Common myeloid progenitor, CD34-positive (primary cell): ENCODE measurements around the gene HOXA2.

Experiments
- CTCF ChIA-PET: fragments of 350-600 bp; sonication (Branson Sonifier 250); formaldehyde crosslinking; loops from one replicate; lab custom pipeline; 2021; ENCODE audit warnings: antibody characterized with exemption; lab: Charles Lee
- POLR2A ChIA-PET: fragments of 350-600 bp; sonication (Branson Sonifier 250); formaldehyde crosslinking; loops from one replicate; lab custom pipeline; 2021; ENCODE audit warnings: antibody characterized with exemption; lab: Charles Lee
- DNase-seq, 3 donors: peaks; one replicate each; pipeline versions ENCODE4 v3.0.0 to v3.0.0-alpha.2; 2013
- H3K27ac ChIP-seq, 2 experiments: 1 replicate in 1 of 2; 2 replicates in 1 of 2; pipeline ENCODE4 v1.7.0; 2013; ENCODE audit warnings: inconsistent platforms in 2 of 2, low read length in 2 of 2, mild to moderate bottlenecking in 2 of 2, low read depth in 1 of 2, moderate library complexity in 1 of 2; ENCODE audit not compliant: severe bottlenecking in 2 of 2, insufficient read depth in 1 of 2, poor library complexity in 1 of 2
- H3K27me3 ChIP-seq, 5 experiments: replicated peaks in 2 of 5; 1 replicate in 3 of 5; 2 replicates in 2 of 5; pipeline versions ENCODE4 v1.6.1 to v1.7.0; 2013; ENCODE audit warnings: low read length in 4 of 5, mild to moderate bottlenecking in 2 of 5, moderate library complexity in 2 of 5, inconsistent platforms in 1 of 5; ENCODE audit not compliant: insufficient read depth in 5 of 5, control insufficient read depth in 4 of 5
- H3K36me3 ChIP-seq, 4 experiments: 1 replicate in 2 of 4; 2 replicates in 2 of 4; pipeline versions ENCODE4 v1.6.1 to v1.7.0; 2013; ENCODE audit warnings: low read length in 3 of 4, control low read depth in 1 of 4, mild to moderate bottlenecking in 1 of 4; ENCODE audit not compliant: control insufficient read depth in 4 of 4, insufficient read depth in 4 of 4
- H3K4me1 ChIP-seq, 4 experiments: 1 replicate in 3 of 4; 2 replicates in 1 of 4; pipeline versions ENCODE4 v1.6.1 to v1.7.1; 2013; ENCODE audit warnings: low read length in 3 of 4, mild to moderate bottlenecking in 3 of 4, control low read depth in 1 of 4, inconsistent platforms in 1 of 4, moderate library complexity in 1 of 4; ENCODE audit not compliant: control insufficient read depth in 4 of 4, insufficient read depth in 4 of 4; ENCODE audit errors: control extremely low read depth in 1 of 4
- H3K4me3 ChIP-seq, 7 experiments: 1 replicate in 4 of 7; 2 replicates in 3 of 7; pipeline versions ENCODE4 v1.5.1 to v1.7.0; 2013; ENCODE audit warnings: mild to moderate bottlenecking in 7 of 7, low read length in 6 of 7, moderate library complexity in 6 of 7, inconsistent platforms in 2 of 7, low read depth in 2 of 7, control low read depth in 1 of 7; ENCODE audit not compliant: insufficient read depth in 4 of 7, control insufficient read depth in 1 of 7; ENCODE audit errors: extremely low read depth in 1 of 7
- H3K9me3 ChIP-seq, 5 experiments: 1 replicate in 4 of 5; 2 replicates in 1 of 5; pipeline versions ENCODE4 v1.6.1 to v1.7.1; 2013; ENCODE audit warnings: low read length in 4 of 5, mild to moderate bottlenecking in 2 of 5, inconsistent platforms in 1 of 5, low read depth in 1 of 5, moderate library complexity in 1 of 5; ENCODE audit not compliant: control insufficient read depth in 4 of 5, insufficient read depth in 2 of 5; ENCODE audit errors: control extremely low read depth in 1 of 5
- WGBS: methylation state at CpG from one replicate; pipeline ENCODE4 v1.1.5; 2013; ENCODE audit not compliant: insufficient coverage; 5-methylcytosine and 5-hydroxymethylcytosine counted together

HOXA2 gene

GRCh38 chr7:27113991-27114769 lies 11.7 kb upstream of the HOXA2 start:
- WGBS: 92% methylated on average over 12 of the region's 26 CpGs
- Histone ChIP-seq H3K27me3 (no peaks in the 10 kb centered on the region), H3K9me3 (no peaks in the 10 kb centered on the region), H3K4me3 (no peak overlapping the region), H3K27ac (no peak overlapping the region), H3K4me1 (no peaks in the 10 kb centered on the region), H3K36me3 (peaks cover 7 to 78% (median 64%) of the 10 kb centered on the region in 4 experiments)
- CTCF ChIA-PET: no interaction called here
- DNase-seq: no peak
- POLR2A ChIA-PET: no interaction called here

- Histone ChIP-seq H3K4me3 (no peak overlapping the region), H3K36me3 (peaks cover 7 to 76% (median 63%) of the 10 kb centered on the region in 4 experiments), H3K9me3 (no peaks in the 10 kb centered on the region), H3K4me1 (no peaks in the 10 kb centered on the region), H3K27me3 (no peaks in the 10 kb centered on the region), H3K27ac (no peak overlapping the region)
- POLR2A ChIA-PET: interaction anchor here (0.7 kb wide), 1 partner anchor 31 kb away, joined by 3 read pairs; no protein-coding TSS in a partner anchor
- WGBS: 92% methylated on average over 30 of the region's 57 CpGs
- no peak for DNase-seq
- CTCF ChIA-PET: no interaction called here
Observed at GRCh38 chr7:27112955-27113949, 10.8 kb upstream of the HOXA2 start.

GRCh38 chr7:27112361-27112760 lies 9.9 kb upstream of the HOXA2 start:
- H3K4me1 ChIP-seq: no peaks in the 10 kb centered on the region
- POLR2A ChIA-PET: interaction anchor here (0.7 kb wide), 1 partner anchor 32 kb away, joined by 3 read pairs; no protein-coding TSS in a partner anchor
- no peaks in the 10 kb centered on the region for H3K9me3 ChIP-seq
- no peaks in the 10 kb centered on the region for H3K27me3 ChIP-seq
- no peak overlapping the region for H3K27ac ChIP-seq
- no peak overlapping the region for H3K4me3 ChIP-seq
- 88% methylated on average over 1 of the region's 4 CpGs for WGBS
- CTCF ChIA-PET: no interaction called here
- peaks cover 9 to 76% (median 61%) of the 10 kb centered on the region in 4 experiments for H3K36me3 ChIP-seq
- DNase-seq: no peak

- Histone ChIP-seq H3K9me3 (no peaks in the 10 kb centered on the region), H3K27me3 (no peaks in the 10 kb centered on the region), H3K27ac (no peak overlapping the region), H3K4me3 (no peak overlapping the region), H3K4me1 (no peaks in the 10 kb centered on the region), H3K36me3 (peaks cover 9 to 71% (median 57%) of the 10 kb centered on the region in 4 experiments)
- POLR2A ChIA-PET: no interaction called here
- no CpG with 5 or more reads among the region's 4 CpGs for WGBS
- CTCF ChIA-PET: no interaction called here
- no peak for DNase-seq
Observed at GRCh38 chr7:27111751-27112277, 9.3 kb upstream of the HOXA2 start.

GRCh38 chr7:27111042-27111750 lies 8.7 kb upstream of the HOXA2 start:
- peaks cover 9 to 72% (median 56%) of the 10 kb centered on the region in 4 experiments for H3K36me3 ChIP-seq
- no peak overlapping the region for H3K4me3 ChIP-seq
- no peaks in the 10 kb centered on the region for H3K9me3 ChIP-seq
- no peaks in the 10 kb centered on the region for H3K4me1 ChIP-seq
- WGBS: 97% methylated on average over 3 of the region's 6 CpGs
- ChIA-PET POLR2A (interaction anchor here (0.6 kb wide), 1 partner anchor 30 kb away, joined by 3 read pairs; no protein-coding TSS in a partner anchor), CTCF (interaction anchor here (1.8 kb wide), 1 partner anchor 256 kb away, joined by 3 read pairs; no protein-coding TSS in a partner anchor)
- H3K27ac ChIP-seq: no peak overlapping the region
- H3K27me3 ChIP-seq: peaks cover 0 to under 1% (median 0%) of the 10 kb centered on the region in 5 experiments
- DNase-seq: no peak

- Histone ChIP-seq H3K4me3 (no peak overlapping the region), H3K27ac (no peak overlapping the region), H3K36me3 (peaks cover 9 to 68% (median 50%) of the 10 kb centered on the region in 4 experiments), H3K9me3 (no peaks in the 10 kb centered on the region), H3K4me1 (no peaks in the 10 kb centered on the region), H3K27me3 (peaks cover 0 to 5% (median 0%) of the 10 kb centered on the region in 5 experiments)
- ChIA-PET POLR2A (interaction anchor here (0.6 kb wide), 1 partner anchor 31 kb away, joined by 3 read pairs; no protein-coding TSS in a partner anchor), CTCF (interaction anchor here (1.8 kb wide), 1 partner anchor 256 kb away, joined by 3 read pairs; no protein-coding TSS in a partner anchor)
- no peak for DNase-seq
- 96% methylated on average over 62 of the region's 66 CpGs for WGBS
Observed at GRCh38 chr7:27110186-27111031, 7.9 kb upstream of the HOXA2 start.
